GM21515 (cell line): ENCODE data around the gene MBD6.

Source experiments
- ATAC-seq: cut with Tn5 transposase; IDR thresholded peaks from one replicate; pipeline ENCODE4 v1.9.1; 2021; ENCODE audit not compliant: unreplicated experiment

The MBD6 gene

GRCh38 chr12:57574795-57575194 lies 52.2 kb downstream of the MBD6 start:
- ATAC-seq: no peak

DNA sequence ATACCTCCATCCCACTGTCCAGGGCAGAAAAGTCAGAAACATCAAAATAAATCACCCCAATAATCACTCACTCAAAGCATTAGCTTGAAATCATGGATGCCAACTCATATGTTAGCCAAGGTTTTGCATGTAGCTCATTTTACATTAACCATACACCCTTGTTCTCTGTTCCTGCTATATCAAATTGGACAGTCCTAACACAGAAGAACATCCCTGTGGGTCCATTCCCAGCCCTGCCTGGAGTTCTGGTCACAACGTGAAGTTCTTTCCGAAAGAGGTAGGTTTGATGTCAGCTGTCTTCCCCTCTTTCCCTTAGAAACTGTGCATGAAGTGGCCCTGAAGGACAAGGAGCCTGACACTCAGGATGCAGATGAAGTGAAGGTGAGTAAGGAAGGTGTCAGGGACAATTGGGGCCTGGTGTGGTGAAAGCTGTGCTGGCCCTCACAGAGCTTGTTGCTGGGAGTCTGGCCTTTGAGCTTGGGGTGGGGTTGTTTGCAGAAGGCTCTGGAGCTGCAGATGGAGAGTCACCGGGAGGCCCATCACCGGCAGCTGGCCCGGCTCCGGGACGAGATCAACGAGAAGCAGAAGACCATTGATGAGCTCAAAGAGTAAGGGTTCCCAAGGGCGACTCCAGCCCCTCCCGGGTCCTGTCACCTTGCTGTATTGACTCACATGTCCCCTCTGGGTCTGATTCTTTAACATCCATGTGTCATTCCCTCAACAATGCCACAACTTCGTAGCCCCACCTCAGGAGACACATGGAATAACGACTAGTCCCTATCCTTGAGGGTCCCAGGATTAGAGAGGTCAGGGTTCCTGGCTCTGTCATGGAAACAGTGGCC lies 53.4 kb downstream of the MBD6 start:
- ATAC-seq: no peak

DNA sequence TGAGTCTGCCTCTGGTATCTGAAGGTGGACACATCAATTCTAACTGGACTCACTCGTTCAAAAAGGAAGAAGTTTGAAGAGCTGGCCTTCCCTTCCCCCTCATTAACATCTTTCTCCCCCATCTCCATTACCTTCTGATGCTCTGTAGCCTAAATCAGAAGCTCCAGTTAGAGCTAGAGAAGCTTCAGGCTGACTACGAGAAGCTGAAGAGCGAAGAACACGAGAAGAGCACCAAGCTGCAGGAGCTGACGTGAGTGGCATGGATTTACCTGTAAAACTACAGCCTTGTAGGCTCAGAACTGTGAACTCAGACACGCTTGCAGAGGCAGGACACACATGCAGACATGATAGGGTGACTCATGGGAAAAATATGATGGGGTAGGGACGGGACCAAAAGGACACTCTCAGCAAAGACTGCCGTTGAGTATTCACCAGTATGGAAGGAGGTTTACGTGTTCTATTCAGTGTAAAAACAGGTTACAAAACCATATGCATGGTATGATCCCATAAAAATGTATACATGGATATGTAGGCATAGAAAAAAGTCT lies 54.1 kb downstream of the MBD6 start:
- no peak for ATAC-seq

GRCh38 chr12:57577981-57578758 lies 55.5 kb downstream of the MBD6 start:
- ATAC-seq: no peak

DNA sequence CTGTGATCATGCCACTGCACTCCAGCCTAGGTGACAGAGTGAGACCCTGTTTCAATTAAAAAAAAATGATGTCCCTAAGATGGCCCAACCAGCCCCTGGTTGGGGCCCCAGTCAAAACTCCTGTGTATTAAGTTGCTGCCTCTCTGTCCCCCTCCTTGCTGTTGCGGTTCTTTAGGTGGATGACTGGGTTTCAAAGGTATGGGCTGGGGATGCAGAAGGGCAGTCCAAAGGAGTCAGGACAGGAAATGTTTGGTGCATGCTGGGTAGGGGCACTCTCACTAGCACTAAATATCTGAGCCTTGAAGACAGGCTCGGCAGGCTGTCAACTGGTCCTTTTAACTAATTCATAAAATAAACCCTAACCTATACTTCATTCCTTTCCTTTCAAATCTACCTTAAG lies 56.4 kb downstream of the MBD6 start:
- no peak for ATAC-seq
